ENCODE results near the gene CLCN3. TPM values are rescaled to one million over a fixed set of nuclear protein-coding genes. Genes with fewer than 3 reads are reported as not detected.

CLCN3 gene
- total and polyA plus RNA-seq, 12 donors, result 11.9 to 106 (median 61.5) TPM

DNA sequence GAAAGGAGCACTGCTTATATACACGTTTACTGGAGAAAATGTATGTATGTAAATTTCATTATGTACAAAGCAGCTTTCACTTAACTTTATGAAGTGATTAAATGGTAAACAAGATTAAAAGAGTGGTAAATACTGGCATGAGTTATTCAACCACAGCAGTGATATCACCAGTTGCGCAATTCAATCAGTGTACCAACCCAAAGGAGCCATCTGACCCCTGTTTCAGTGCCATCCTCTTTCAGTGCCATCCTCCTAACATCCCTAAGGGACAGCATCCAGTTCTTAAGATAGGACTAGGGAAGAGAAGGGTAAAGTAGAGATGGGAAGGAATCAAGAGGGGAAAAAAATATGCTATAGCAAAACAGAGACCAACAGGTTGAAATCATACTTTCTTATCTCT is 121.2 kb downstream of the CLCN3 start:
- Histone ChIP-seq H3K27ac (no peak overlapping the region), H3K9me3 (replicated peaks in 1 of 3) (no peaks in the 10 kb centered on the region), H3K4me1 (replicated peaks in 1 of 2) (peaks cover 9 to 10% of the 10 kb centered on the region in 2 donors), H3K27me3 (no peaks in the 10 kb centered on the region), H3K36me3 (replicated peaks in 1 of 2) (peaks cover 0 to 10% of the 10 kb centered on the region in 2 donors), H3K4me3 (no peak overlapping the region)
- DNase-seq, result peak in 1 of 7 donors; percentile 10
- TF ChIP-seq, protein P1, sequence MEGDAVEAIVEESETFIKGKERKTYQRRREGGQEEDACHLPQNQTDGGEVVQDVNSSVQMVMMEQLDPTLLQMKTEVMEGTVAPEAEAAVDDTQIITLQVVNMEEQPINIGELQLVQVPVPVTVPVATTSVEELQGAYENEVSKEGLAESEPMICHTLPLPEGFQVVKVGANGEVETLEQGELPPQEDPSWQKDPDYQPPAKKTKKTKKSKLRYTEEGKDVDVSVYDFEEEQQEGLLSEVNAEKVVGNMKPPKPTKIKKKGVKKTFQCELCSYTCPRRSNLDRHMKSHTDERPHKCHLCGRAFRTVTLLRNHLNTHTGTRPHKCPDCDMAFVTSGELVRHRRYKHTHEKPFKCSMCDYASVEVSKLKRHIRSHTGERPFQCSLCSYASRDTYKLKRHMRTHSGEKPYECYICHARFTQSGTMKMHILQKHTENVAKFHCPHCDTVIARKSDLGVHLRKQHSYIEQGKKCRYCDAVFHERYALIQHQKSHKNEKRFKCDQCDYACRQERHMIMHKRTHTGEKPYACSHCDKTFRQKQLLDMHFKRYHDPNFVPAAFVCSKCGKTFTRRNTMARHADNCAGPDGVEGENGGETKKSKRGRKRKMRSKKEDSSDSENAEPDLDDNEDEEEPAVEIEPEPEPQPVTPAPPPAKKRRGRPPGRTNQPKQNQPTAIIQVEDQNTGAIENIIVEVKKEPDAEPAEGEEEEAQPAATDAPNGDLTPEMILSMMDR (IDR thresholded peaks at IDR 0.05), result no peak
- TF ChIP-seq POLR2A (IDR thresholded peaks at IDR 0.05), result no peak
- intact Hi-C loops (cut with DNase I), result no loop called here
- 91 to 96% (median 92%) methylated on average over 2 of the region's 2 CpGs for WGBS, 4 donors

DNA sequence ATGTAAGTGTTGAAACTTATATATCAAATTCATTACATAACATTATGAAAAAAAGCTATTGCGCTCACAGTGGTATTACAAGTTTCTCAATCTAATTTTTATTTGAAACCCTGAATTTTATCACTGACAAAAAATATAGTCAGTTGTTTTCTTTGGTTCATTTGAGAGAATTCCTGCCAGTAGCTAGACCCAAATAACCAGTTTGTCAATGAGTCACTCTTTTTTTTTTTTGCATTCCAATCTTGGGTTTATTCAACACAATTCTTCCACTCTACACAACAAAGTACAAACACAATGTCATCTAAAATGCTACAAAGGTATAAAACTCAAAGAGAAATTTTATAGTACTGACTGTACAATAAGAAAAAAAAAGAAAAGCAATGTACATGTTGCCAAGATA is 124.2 kb downstream of the CLCN3 start:
- Histone ChIP-seq H3K27me3 (no peaks in the 10 kb centered on the region), H3K4me3 (no peak overlapping the region), H3K9me3 (replicated peaks in 1 of 3) (no peaks in the 10 kb centered on the region), H3K36me3 (replicated peaks in 1 of 2) (peaks cover 0 to 17% of the 10 kb centered on the region in 2 donors), H3K4me1 (replicated peaks in 1 of 2) (peaks cover 9 to 10% of the 10 kb centered on the region in 2 donors), H3K27ac (no peak overlapping the region)
- intact Hi-C loops (cut with DNase I), result no loop called here
- TF ChIP-seq, protein P1 (IDR thresholded peaks at IDR 0.05), result no peak
- TF ChIP-seq POLR2A (IDR thresholded peaks at IDR 0.05), result no peak
- 91 to 100% (median 98%) methylated on average over 1 of the region's 1 CpG for WGBS, 4 donors
- DNase-seq, result no peak

DNA sequence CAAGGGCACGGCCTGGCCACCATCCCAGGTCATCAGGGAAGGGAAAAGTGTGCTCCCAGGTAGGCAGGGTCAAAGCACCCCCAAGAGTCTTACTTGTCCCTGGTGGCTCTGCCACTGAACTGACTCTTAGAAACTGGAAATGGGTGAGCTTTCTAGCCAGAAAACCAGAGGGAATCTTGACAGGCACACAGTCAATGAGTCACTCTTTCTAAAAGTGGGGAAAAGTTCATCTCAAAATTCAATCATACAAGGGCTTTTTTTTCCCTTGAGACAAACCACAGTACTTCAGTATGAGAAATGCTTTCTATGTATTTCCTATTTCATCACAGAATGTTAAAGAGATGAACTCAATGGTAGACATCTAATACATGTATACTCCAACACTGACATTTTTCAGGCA is 124.9 kb downstream of the CLCN3 start:
- 75 to 97% (median 93%) methylated on average over 1 of the region's 1 CpG; no CpG with 5 or more reads in 1 of the 4 donors for WGBS, 4 donors

GRCh38 chr4:169756971-169757574 is 136.7 kb downstream of the CLCN3 start:
- Histone ChIP-seq H3K27ac (peak overlapping the region in 3 of 5 donors; percentile 27 to 85 (median 35)), H3K4me3 (peak overlapping the region; percentile 13 to 90 (median 68)), H3K27me3 (no peaks in the 10 kb centered on the region), H3K9me3 (replicated peaks in 1 of 3) (no peaks in the 10 kb centered on the region), H3K4me1 (replicated peaks in 1 of 2) (peaks cover 11 to 20% of the 10 kb centered on the region in 2 donors), H3K36me3 (replicated peaks in 1 of 2) (peaks cover 0 to 6% of the 10 kb centered on the region in 2 donors)
- intact Hi-C loops (cut with DNase I), result no loop called here
- no peak for DNase-seq
- 2 to 4% (median 3%) methylated on average over 12 to 13 of the region's 13 CpGs for WGBS, 4 donors
- TF ChIP-seq, protein P1 (IDR thresholded peaks at IDR 0.05), result no peak
- TF ChIP-seq POLR2A (IDR thresholded peaks at IDR 0.05), result no peak

More for the DNA sequence above, 124.9 kb downstream of the CLCN3 start:
- Histone ChIP-seq H3K27me3 (no peaks in the 10 kb centered on the region), H3K4me3 (no peak overlapping the region), H3K36me3 (replicated peaks in 1 of 2) (peaks cover 0 to 15% of the 10 kb centered on the region in 2 donors), H3K4me1 (replicated peaks in 1 of 2) (peaks cover 9 to 10% of the 10 kb centered on the region in 2 donors), H3K27ac (peak overlapping the region in 3 of 5 donors; percentile 32 to 49 (median 40)), H3K9me3 (replicated peaks in 1 of 3) (no peaks in the 10 kb centered on the region)
- TF ChIP-seq, protein P1 (IDR thresholded peaks at IDR 0.05), result no peak
- no peak for TF ChIP-seq POLR2A (IDR thresholded peaks at IDR 0.05)
- DNase-seq, result peak in 1 of 7 donors; percentile 9
- intact Hi-C loops (cut with DNase I), result no loop called here
